H1 (cell line): ENCODE results near the gene CORO6. TPM values are rescaled to one million over a fixed set of nuclear protein-coding genes. Genes with fewer than 3 reads are reported as not detected.

Experiments used
- CTCF ChIA-PET: fragments of 300-600 bp; sonication (Branson Sonifier 250); formaldehyde crosslinking; loops from one replicate; lab custom pipeline; 2021; ENCODE audit not compliant: partially characterized antibody; lab: Charles Lee
- POLR2A ChIA-PET: fragments of 300-600 bp; sonication (Branson Sonifier 250); formaldehyde crosslinking; loops from one replicate; lab custom pipeline; 2021; ENCODE audit warnings: inconsistent platforms; ENCODE audit not compliant: partially characterized antibody; lab: Charles Lee
- DNase-seq, 2 experiments: peaks; one replicate each; pipeline versions ENCODE4 v3.0.0 to v3.0.0-alpha.2; 2010 to 2022; ENCODE audit warnings: low spot score in 2 of 2, low read depth in 1 of 2, mixed read lengths in 1 of 2
- FAIRE-seq: peaks from 2 replicates; lab custom pipeline; 2011; peaks lifted over from hg19 to GRCh38; lab: Jason Lieb, UNC
- H2AFZ ChIP-seq: 2 replicates; pipeline ENCODE4 v1.8.1; 2012; ENCODE audit warnings: low read length, inconsistent platforms
- H2AK5ac ChIP-seq: 2 replicates; pipeline ENCODE4 v1.6.1; 2013; ENCODE audit warnings: low read depth, low read length
- H2BK120ac ChIP-seq: replicated peaks from 2 replicates; pipeline ENCODE3; 2013; ENCODE audit warnings: low read depth, low read length, inconsistent platforms
- H2BK12ac ChIP-seq: 2 replicates; pipeline ENCODE4 v1.6.1; 2013; ENCODE audit warnings: low read depth, low read length
- H2BK15ac ChIP-seq: 2 replicates; pipeline ENCODE4 v1.6.1; 2013; ENCODE audit warnings: low read length
- H2BK20ac ChIP-seq: 2 replicates; pipeline ENCODE4 v1.6.1; 2013; ENCODE audit warnings: low read length
- H2BK5ac ChIP-seq: 2 replicates; pipeline ENCODE4 v1.6.1; 2013; ENCODE audit warnings: low read depth, low read length
- H3K14ac ChIP-seq: 2 replicates; pipeline ENCODE4 v1.6.1; 2013; ENCODE audit warnings: inconsistent platforms; ENCODE audit not compliant: insufficient read length
- H3K18ac ChIP-seq: 2 replicates; pipeline ENCODE4 v1.6.1; 2013; ENCODE audit warnings: low read length; ENCODE audit errors: extremely low read depth
- H3K23ac ChIP-seq: 2 replicates; pipeline ENCODE4 v1.6.1; 2013; ENCODE audit warnings: inconsistent platforms; ENCODE audit not compliant: insufficient read length
- H3K23me2 ChIP-seq: 2 replicates; pipeline ENCODE4 v1.6.1; 2013; ENCODE audit warnings: low read depth, low read length
- H3K27ac ChIP-seq: 2 replicates; pipeline ENCODE4 v1.6.1; 2011; ENCODE audit warnings: low read depth, low read length, inconsistent platforms
- H3K27me3 ChIP-seq, 4 experiments: replicated peaks in 1 of 4; 1 replicate in 1 of 4; 2 replicates in 3 of 4; pipeline versions ENCODE4 v1.6.1 to v1.8.1; 2011 to 2013; ENCODE audit warnings: low read length in 3 of 4, mild to moderate bottlenecking in 3 of 4, inconsistent platforms in 2 of 4, mixed read lengths in 2 of 4, moderate library complexity in 1 of 4; ENCODE audit not compliant: control insufficient read depth in 3 of 4, insufficient read depth in 3 of 4; ENCODE audit errors: extremely low read depth in 1 of 4
- H3K36me3 ChIP-seq, 4 experiments: 2 replicates each; pipeline versions ENCODE4 v1.6.1 to v1.8.1; 2011 to 2013; ENCODE audit warnings: mild to moderate bottlenecking in 4 of 4, low read length in 3 of 4, moderate library complexity in 2 of 4, control low read depth in 1 of 4, inconsistent platforms in 1 of 4; ENCODE audit not compliant: insufficient read depth in 4 of 4, control insufficient read depth in 2 of 4
- H3K4ac ChIP-seq: replicated peaks from 2 replicates; pipeline ENCODE3; 2013; ENCODE audit warnings: low read length, low read depth, mixed read lengths, inconsistent platforms; ENCODE audit not compliant: insufficient read length
- H3K4me1 ChIP-seq, 4 experiments: replicated peaks in 1 of 4; 1 replicate in 1 of 4; 2 replicates in 3 of 4; pipeline versions ENCODE4 v1.6.1 to v1.8.1; 2011 to 2013; ENCODE audit warnings: low read length in 3 of 4, inconsistent platforms in 2 of 4, mixed read lengths in 1 of 4; ENCODE audit not compliant: insufficient read depth in 4 of 4, control insufficient read depth in 3 of 4
- H3K4me2 ChIP-seq, 2 experiments: 2 replicates each; pipeline versions ENCODE4 v1.6.1 to v1.8.1; 2011 to 2013; ENCODE audit warnings: low read depth in 2 of 2, low read length in 2 of 2, control low read depth in 1 of 2, inconsistent platforms in 1 of 2, mild to moderate bottlenecking in 1 of 2; ENCODE audit not compliant: insufficient read depth in 1 of 2
- H3K4me3 ChIP-seq, 4 experiments: fragments of 200-600, 300-600 bp in 1 of 4; sonication (generic), shearing (Covaris generic), sonication (Bioruptor Twin) in 1 of 4; 2 replicates each; pipeline versions ENCODE4 v1.5.1 to v1.8.1; 2011 to 2016; ENCODE audit warnings: low read length in 4 of 4, low read depth in 3 of 4, control low read depth in 2 of 4, inconsistent platforms in 2 of 4, mild to moderate bottlenecking in 2 of 4, mixed read lengths in 1 of 4, moderate library complexity in 1 of 4; ENCODE audit not compliant: insufficient read depth in 2 of 4; ENCODE audit errors: extremely low read depth in 1 of 4
- H3K56ac ChIP-seq: replicated peaks from 2 replicates; pipeline ENCODE3; 2013; ENCODE audit warnings: low read depth, mild to moderate bottlenecking, mixed read lengths, low read length, inconsistent platforms; ENCODE audit not compliant: insufficient read length
- H3K79me1 ChIP-seq: 2 replicates; pipeline ENCODE4 v1.6.1; 2013; ENCODE audit warnings: low read depth, low read length, control low read depth
- H3K79me2 ChIP-seq, 2 experiments: 2 replicates each; pipeline versions ENCODE4 v1.6.1 to v1.8.1; 2012 to 2013; ENCODE audit warnings: low read length in 2 of 2, mild to moderate bottlenecking in 2 of 2, inconsistent platforms in 1 of 2; ENCODE audit not compliant: insufficient read depth in 2 of 2, control insufficient read depth in 1 of 2
- H3K9ac ChIP-seq, 4 experiments: replicated peaks in 1 of 4; 1 replicate in 1 of 4; 2 replicates in 3 of 4; pipeline versions ENCODE4 v1.6.1 to v1.8.1; 2011 to 2013; ENCODE audit warnings: low read depth in 3 of 4, low read length in 3 of 4, control low read depth in 2 of 4, mild to moderate bottlenecking in 2 of 4, moderate library complexity in 2 of 4, inconsistent platforms in 1 of 4; ENCODE audit errors: extremely low read depth in 1 of 4
- H3K9me3 ChIP-seq, 2 experiments: 2 replicates each; pipeline versions ENCODE4 v1.6.1 to v1.8.1; 2012 to 2013; ENCODE audit warnings: mild to moderate bottlenecking in 2 of 2, moderate library complexity in 2 of 2, control low read depth in 1 of 2, inconsistent platforms in 1 of 2, low read depth in 1 of 2, low read length in 1 of 2, mixed read lengths in 1 of 2; ENCODE audit not compliant: insufficient read depth in 2 of 2
- H4K20me1 ChIP-seq, 2 experiments: replicated peaks in 1 of 2; 2 replicates each; pipeline versions ENCODE3 to v1.8.1; 2011 to 2013; ENCODE audit warnings: inconsistent platforms in 2 of 2, low read length in 2 of 2, mild to moderate bottlenecking in 1 of 2; ENCODE audit not compliant: insufficient read depth in 2 of 2, control insufficient read depth in 1 of 2
- H4K5ac ChIP-seq: 2 replicates; pipeline ENCODE4 v1.6.1; 2013; ENCODE audit warnings: low read length, low read depth, mixed read lengths, inconsistent platforms; ENCODE audit not compliant: insufficient read length
- H4K8ac ChIP-seq: 2 replicates; pipeline ENCODE4 v1.8.0; 2013; ENCODE audit warnings: mild to moderate bottlenecking, moderate library complexity, low read length, inconsistent platforms; ENCODE audit not compliant: insufficient read depth; ENCODE audit errors: extremely low read depth
- H4K91ac ChIP-seq: replicated peaks from 2 replicates; pipeline ENCODE3; 2013; ENCODE audit warnings: low read length, mixed read lengths, inconsistent platforms; ENCODE audit not compliant: insufficient read length
- ASH2L ChIP-seq: fragments of 200-600, 300-600 bp; sonication (generic); IDR thresholded peaks from one replicate; pipeline ENCODE4 v1.7.1; 2017; ENCODE audit warnings: low read length
- BRCA1 ChIP-seq: IDR thresholded peaks from 2 replicates; pipeline ENCODE4 v1.6.1; 2012; ENCODE audit warnings: low read depth, low read length, improper control_type of control experiment
- CBX8 ChIP-seq: fragments of 300-800, 300-1000 bp; sonication (generic); IDR thresholded peaks from 2 replicates; pipeline ENCODE4 v1.7.1; 2016; ENCODE audit warnings: low read depth, low read length, borderline replicate concordance
- CHD2 ChIP-seq: IDR thresholded peaks from 2 replicates; pipeline ENCODE4 v1.6.1; 2012; ENCODE audit warnings: low read length, improper control_type of control experiment
- EZH2 ChIP-seq: fragments of 200-600 bp; sonication (generic); IDR thresholded peaks from 2 replicates; pipeline ENCODE4 v1.7.1; 2012; ENCODE audit warnings: low read depth, mild to moderate bottlenecking, moderate library complexity, low read length, inconsistent platforms; ENCODE audit not compliant: severe bottlenecking
- KDM4A ChIP-seq: IDR thresholded peaks from one replicate; pipeline ENCODE4 v1.7.1; 2012; ENCODE audit warnings: low read depth, mild to moderate bottlenecking, moderate library complexity, low read length, inconsistent platforms; ENCODE audit not compliant: severe bottlenecking
- KDM5A ChIP-seq: fragments of 200-600 bp; IDR thresholded peaks from 2 replicates; pipeline ENCODE4 v1.7.1; 2012; ENCODE audit warnings: mild to moderate bottlenecking, low read length, inconsistent platforms, mixed read lengths
- MAX ChIP-seq: IDR thresholded peaks from 2 replicates; pipeline ENCODE4 v1.6.1; 2012; ENCODE audit warnings: inconsistent platforms
- SUZ12 ChIP-seq: fragments of 200-600 bp; sonication (generic); IDR thresholded peaks from 2 replicates; pipeline ENCODE4 v1.6.1; 2012; ENCODE audit warnings: mild to moderate bottlenecking, inconsistent platforms, low read length, moderate library complexity, mixed read lengths
- WGBS, 2 experiments: shearing (Covaris generic) in 1 of 2; methylation state at CpG; one replicate each; pipeline versions ENCODE4 v1.1.6 to v1.1.7; 2013 to 2015; ENCODE audit warnings: low lambda C conversion rate in 2 of 2, mixed read lengths in 2 of 2, inconsistent platforms in 1 of 2, low coverage in 1 of 2, missing lambda C conversion rate in 1 of 2; ENCODE audit not compliant: insufficient replicate concordance in 2 of 2, insufficient coverage in 1 of 2, insufficient read length in 1 of 2; ENCODE audit errors: extremely low coverage in 1 of 2, missing lambda C conversion rate in 1 of 2; 5-methylcytosine and 5-hydroxymethylcytosine counted together
- polyA plus RNA-seq, 7 experiments: library from polyadenylated mRNA; depleted of rRNA in 3 of 7; stranded (reverse) in 5 of 7; unstranded in 2 of 7; fragments of >200 nt in 5 of 7; fragments of 200-250 nt in 2 of 7; gene quantifications; 1 replicate in 5 of 7; 2 replicates in 1 of 7; 4 replicates in 1 of 7; pipeline versions ENCODE4 v1.2.1 to v1.2.3, GENCODE V29; 2011 to 2013; ENCODE audit warnings: missing spikeins in 2 of 7, mixed read lengths in 2 of 7
- total RNA-seq: library from RNA; stranded (reverse); fragmentation: NEBNext Ultra II Directional; extraction: Animal tissue kit (Norgen Biotek cat#: 25700); gene quantifications from 2 replicates; pipeline ENCODE4 v1.2.1, GENCODE V29; 2021
- TF ChIP-seq, protein P1 (sequence below): IDR thresholded peaks from 2 replicates; pipeline ENCODE4 v1.6.1; 2012; ENCODE audit warnings: inconsistent platforms

The CORO6 gene
- total and polyA plus RNA-seq, 2 of the 8 experiments (the other 6 are each of a cell fraction or from before 2014, with no cell fraction given): 2.5 to 8.6 TPM

GRCh38 chr17:29566473-29567303 is 56.0 kb downstream of the CORO6 start, which contains the start of gene ABHD15:
Gene ABHD15, minus strand, starts transcription at chr17:29567037. Its CDS starts 71 bp downstream, at chr17:29566966.
- H2BK12ac ChIP-seq: no peak within 1 kb of the TSS
- H3K79me1 ChIP-seq: no peaks in the 10 kb centered on the region
- no peak for FAIRE-seq
- H3K56ac ChIP-seq: no peak within 1 kb of the TSS
- H2AFZ ChIP-seq: peak within 1 kb of the TSS; percentile 42; the same call in 1 of the 2 replicates
- no peak within 1 kb of the TSS for H3K4ac ChIP-seq
- H3K27ac ChIP-seq: no peak within 1 kb of the TSS
- no peak within 1 kb of the TSS for H2AK5ac ChIP-seq
- H3K23ac ChIP-seq: no peak within 1 kb of the TSS
- H3K4me2 ChIP-seq: peak within 1 kb of the TSS; percentile 84 to 93
- no peaks in the 10 kb centered on the region for H3K79me2 ChIP-seq
- H2BK15ac ChIP-seq: no peak within 1 kb of the TSS
- H3K18ac ChIP-seq: peak within 1 kb of the TSS; percentile 51
- CTCF ChIA-PET: interaction anchor here (1.0 to 10.3 kb wide), 11 partner anchors 8 to 197 kb away, joined by 3 to 99 read pairs (median 6); partner anchors contain the start of gene CORO6
- H3K36me3 ChIP-seq: no peaks in the 10 kb centered on the region
- peaks cover 27% of the 10 kb centered on the region for H3K23me2 ChIP-seq
- H4K8ac ChIP-seq: peak within 1 kb of the TSS; percentile 88
- WGBS, 2 experiments: 2% methylated on average over 72 of the region's 94 CpGs; no CpG with 5 or more reads in 1 of the 2 experiments
- H2BK5ac ChIP-seq: peak within 1 kb of the TSS; percentile 44; the same call in 1 of the 2 replicates
- H2BK120ac ChIP-seq: no peak within 1 kb of the TSS
- POLR2A ChIA-PET: interaction anchor here (1.0 kb wide), 1 partner anchor 8 kb away, joined by 3 read pairs; no protein-coding TSS in a partner anchor
- H4K20me1 ChIP-seq: peaks cover 1 to 2% of the 10 kb centered on the region in 2 experiments
- no peaks in the 10 kb centered on the region for H3K9me3 ChIP-seq
- H3K14ac ChIP-seq: no peak within 1 kb of the TSS
- peak in 1 of 2 experiments; percentile 81 for DNase-seq
- H4K91ac ChIP-seq: no peak within 1 kb of the TSS
- H3K4me1 ChIP-seq: peaks cover 6 to 15% (median 11%) of the 10 kb centered on the region in 4 experiments; a peak in 6 of 7 replicates
- peaks cover 11 to 42% (median 31%) of the 10 kb centered on the region in 4 experiments for H3K27me3 ChIP-seq
- no peak within 1 kb of the TSS for H2BK20ac ChIP-seq
- H3K4me3 ChIP-seq: peak within 1 kb of the TSS; percentile 55 to 76 (median 71)
- peak within 1 kb of the TSS in 1 of 4 experiments; percentile 14; a peak in 1 of 7 replicates for H3K9ac ChIP-seq
- no peak within 1 kb of the TSS for H4K5ac ChIP-seq
- TF ChIP-seq KDM4A (peak; percentile 63), MAX (0 out of 2 replicates have a peak, but pooled peaks have one; percentile 7), ASH2L (peak; percentile 26), CBX8 (no peak), SUZ12 (peak; percentile 67), KDM5A (no peak), BRCA1 (no peak), CHD2 (no peak), EZH2 (peak; percentile 46)
- TF ChIP-seq, protein P1, sequence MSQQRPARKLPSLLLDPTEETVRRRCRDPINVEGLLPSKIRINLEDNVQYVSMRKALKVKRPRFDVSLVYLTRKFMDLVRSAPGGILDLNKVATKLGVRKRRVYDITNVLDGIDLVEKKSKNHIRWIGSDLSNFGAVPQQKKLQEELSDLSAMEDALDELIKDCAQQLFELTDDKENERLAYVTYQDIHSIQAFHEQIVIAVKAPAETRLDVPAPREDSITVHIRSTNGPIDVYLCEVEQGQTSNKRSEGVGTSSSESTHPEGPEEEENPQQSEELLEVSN: no peak
